LNCaP clone FGC (cell line): ENCODE data around the gene TRIM24.
"Not testable (repeated sequence)": the region's sequence is repeated elsewhere in the genome, so short reads cannot be mapped to it uniquely, and the experiment has no call there.

Source experiments
- DNase-seq: peaks from one replicate; pipeline ENCODE4 v3.0.0-alpha.2; 2011; ENCODE audit warnings: low read depth
- H3K4me3 ChIP-seq: 2 replicates; pipeline ENCODE4 v1.5.1; 2011; ENCODE audit warnings: mild to moderate bottlenecking, low read depth, low read length, control low read depth
- TF ChIP-seq, protein P1 (sequence below): IDR thresholded peaks from 2 replicates; pipeline ENCODE4 v1.5.1; 2012; ENCODE audit warnings: mild to moderate bottlenecking; ENCODE audit not compliant: control insufficient read depth, insufficient read depth; ENCODE audit errors: extremely low read depth

Gene TRIM24

GRCh38 chr7:138492423-138492822 lies 32.4 kb downstream of the TRIM24 start:
- TF ChIP-seq, protein P1, sequence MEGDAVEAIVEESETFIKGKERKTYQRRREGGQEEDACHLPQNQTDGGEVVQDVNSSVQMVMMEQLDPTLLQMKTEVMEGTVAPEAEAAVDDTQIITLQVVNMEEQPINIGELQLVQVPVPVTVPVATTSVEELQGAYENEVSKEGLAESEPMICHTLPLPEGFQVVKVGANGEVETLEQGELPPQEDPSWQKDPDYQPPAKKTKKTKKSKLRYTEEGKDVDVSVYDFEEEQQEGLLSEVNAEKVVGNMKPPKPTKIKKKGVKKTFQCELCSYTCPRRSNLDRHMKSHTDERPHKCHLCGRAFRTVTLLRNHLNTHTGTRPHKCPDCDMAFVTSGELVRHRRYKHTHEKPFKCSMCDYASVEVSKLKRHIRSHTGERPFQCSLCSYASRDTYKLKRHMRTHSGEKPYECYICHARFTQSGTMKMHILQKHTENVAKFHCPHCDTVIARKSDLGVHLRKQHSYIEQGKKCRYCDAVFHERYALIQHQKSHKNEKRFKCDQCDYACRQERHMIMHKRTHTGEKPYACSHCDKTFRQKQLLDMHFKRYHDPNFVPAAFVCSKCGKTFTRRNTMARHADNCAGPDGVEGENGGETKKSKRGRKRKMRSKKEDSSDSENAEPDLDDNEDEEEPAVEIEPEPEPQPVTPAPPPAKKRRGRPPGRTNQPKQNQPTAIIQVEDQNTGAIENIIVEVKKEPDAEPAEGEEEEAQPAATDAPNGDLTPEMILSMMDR: no peak
- no peak overlapping the region for H3K4me3 ChIP-seq
- no peak for DNase-seq

DNA sequence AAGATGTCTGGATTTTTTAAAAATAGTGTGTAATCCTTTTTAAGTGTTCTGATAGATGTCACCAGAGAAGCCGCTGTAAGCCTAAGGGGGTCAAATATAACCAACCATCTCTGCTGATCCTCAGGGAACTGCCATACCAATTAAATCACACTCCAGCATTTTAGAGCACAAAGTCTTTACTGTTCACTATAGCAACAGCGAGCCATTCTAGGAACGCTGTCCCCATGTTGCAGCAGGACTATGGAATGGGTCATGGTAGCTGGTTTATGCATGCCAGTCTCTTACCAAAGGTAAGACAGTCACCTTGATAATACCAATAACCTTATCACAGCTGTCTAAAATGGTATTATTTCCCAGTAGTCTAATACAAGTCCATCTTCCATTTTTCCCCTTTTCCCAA lies 33.5 kb downstream of the TRIM24 start:
- DNase-seq: no peak
- no peak overlapping the region for H3K4me3 ChIP-seq
- TF ChIP-seq, protein P1: no peak

GRCh38 chr7:138495485-138495884 lies 35.4 kb downstream of the TRIM24 start:
- no peak overlapping the region for H3K4me3 ChIP-seq
- TF ChIP-seq, protein P1: no peak
- no peak for DNase-seq

DNA sequence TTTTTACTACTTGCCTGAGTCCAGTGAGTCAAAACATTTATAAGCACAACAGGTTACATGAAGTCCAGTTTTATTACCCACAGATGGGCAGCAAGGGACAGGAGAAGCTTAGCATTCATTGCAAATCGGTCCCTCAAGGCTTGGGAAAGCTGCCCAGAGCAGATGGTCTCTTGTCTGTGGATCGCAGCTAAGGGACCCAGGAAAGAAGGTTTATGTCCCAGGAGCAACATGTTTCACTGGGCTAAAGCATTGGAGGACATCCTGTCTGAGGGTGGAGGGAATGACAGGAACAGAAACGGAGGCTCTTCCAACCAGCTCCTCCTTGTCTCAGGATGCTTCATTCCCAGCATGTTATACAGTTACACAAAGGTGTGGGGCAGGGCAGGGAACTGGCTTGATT lies 39.3 kb downstream of the TRIM24 start:
- DNase-seq: no peak
- H3K4me3 ChIP-seq: no peak overlapping the region
- TF ChIP-seq, protein P1: no peak

- H3K4me3 ChIP-seq, DNase-seq: not testable (repeated sequence)
These were observed 40.2 kb downstream of the TRIM24 start for GRCh38 chr7:138500303-138500702.

- TF ChIP-seq, protein P1: no peak
- no peak for DNase-seq
- H3K4me3 ChIP-seq: no peak overlapping the region
These were observed 40.8 kb downstream of the TRIM24 start for GRCh38 chr7:138500892-138501291.

- no peak for DNase-seq
- TF ChIP-seq, protein P1: no peak
- H3K4me3 ChIP-seq: no peak overlapping the region
These were observed 42.1 kb downstream of the TRIM24 start for GRCh38 chr7:138502023-138502767.
